Ovary (tissue), 9 donors: ENCODE measurements around the gene COX11. TPM values are rescaled to one million over a fixed set of nuclear protein-coding genes. Genes with fewer than 3 reads are reported as not detected.

ENCODE experiments used
- DNase-seq, 5 donors: peaks; one replicate each; pipeline ENCODE4 v3.0.0-alpha.2; 2019 to 2020
- H3K27ac ChIP-seq, 2 donors: fragments of 200-600 bp; one replicate each; pipeline versions ENCODE4 v1.5.1 to v1.8.0; 2019 to 2022
- H3K27me3 ChIP-seq: fragments of 200-600 bp; one replicate; pipeline ENCODE4 v1.8.0; 2022
- H3K36me3 ChIP-seq: fragments of 200-600 bp; sonication (generic); one replicate; pipeline ENCODE4 v1.5.1; 2019
- H3K4me1 ChIP-seq: one replicate; pipeline ENCODE4 v1.8.1; 2013; ENCODE audit warnings: mild to moderate bottlenecking, moderate library complexity; ENCODE audit not compliant: insufficient read depth
- H3K4me3 ChIP-seq: fragments of 200-600 bp; sonication (generic); one replicate; pipeline ENCODE4 v1.5.1; 2017
- H3K9me3 ChIP-seq, 2 donors: fragments of 200-600 bp in 1 of 2; sonication (generic) in 1 of 2; one replicate each; pipeline versions ENCODE4 v1.5.1 to v1.8.1; 2013 to 2019; ENCODE audit warnings: mild to moderate bottlenecking in 1 of 2, moderate library complexity in 1 of 2
- CTCF ChIP-seq, 3 donors: fragments of 450-650 bp in 2 of 3; fragments of 200-600 bp in 1 of 3; IDR thresholded peaks; one replicate each; pipeline versions ENCODE4 v1.5.1 to v1.8.0; 2016 to 2022; ENCODE audit warnings: antibody characterized with exemption in 3 of 3, mild to moderate bottlenecking in 1 of 3
- EP300 ChIP-seq: sonication (generic); formaldehyde crosslinking; IDR thresholded peaks from one replicate; pipeline ENCODE4 v1.6.1; 2017; ENCODE audit warnings: antibody characterized with exemption
- POLR2A ChIP-seq: fragments of 450-650 bp; IDR thresholded peaks from one replicate; pipeline ENCODE4 v1.6.1; 2017; ENCODE audit warnings: antibody characterized with exemption, mild to moderate bottlenecking, moderate library complexity
- WGBS, 3 donors: extraction: QIAGEN DNeasy Blood & Tissue Kit in 1 of 3; methylation state at CpG; one replicate each; pipeline versions ENCODE4 v1.1.5 to v1.1.7; 2013 to 2017; 5-methylcytosine and 5-hydroxymethylcytosine counted together
- intact Hi-C, 4 donors: fragments of 100-400 bp; cut with DNase I; formaldehyde crosslinking; loops; one replicate each; pipeline versions ENCODE4 v1.11.0 to v1.15.1; 2022 to 2023
- polyA plus RNA-seq, 2 donors: library from polyadenylated mRNA; stranded (reverse); fragments of 200-250 nt in 1 of 2; fragments of 350-450 nt in 1 of 2; fragmentation: Illumina TruSeq in 1 of 2; extraction: RNeasy Lipid Tissue Mini Kit (QIAGEN cat#74804) in 1 of 2; gene quantifications; one replicate each; pipeline ENCODE4 v1.2.3, GENCODE V29; 2013 to 2014
- total RNA-seq, 7 donors: library from RNA; depleted of rRNA in 2 of 7; stranded (reverse); fragments of >200 nt in 2 of 7; fragmentation: NEBNext Ultra II Directional in 3 of 7; extraction: Animal tissue kit (Norgen Biotek cat#: 25700) in 3 of 7; gene quantifications; one replicate each; pipeline versions ENCODE4 v1.1.0 to v1.2.4, GENCODE V29; 2016 to 2023
- donor health status: DM: no; HTN: no; CAD: no; lungs with moderate emphysema.
- donor health status: DM: no; HTN: no; CAD: no.
- donor health status: Bipolar disorder and iron deficiency.
- donor health status: DM: yes; HTN: yes; CAD: no.
- donor health status: DM: no; HTN: no; CAD: no.
- donor health status: DM: yes; HTN: yes; CAD: no.

The COX11 gene
- total and polyA plus RNA-seq, 9 donors: 35.1 to 74.0 (median 51.9) TPM

GRCh38 chr17:54977744-54978143 is 9.3 kb upstream of the COX11 start:
- no peak overlapping the region for H3K27ac ChIP-seq
- H3K27me3 ChIP-seq: no peaks in the 10 kb centered on the region
- no peak for DNase-seq
- no peak overlapping the region for H3K4me3 ChIP-seq
- 87 to 91% (median 89%) methylated on average over 2 of the region's 2 CpGs for WGBS, 3 donors
- TF ChIP-seq EP300: no peak
- no peak for TF ChIP-seq CTCF (IDR thresholded peaks at IDR 0.05)
- no peaks in the 10 kb centered on the region for H3K4me1 ChIP-seq
- intact Hi-C loops: no loop called here
- H3K9me3 ChIP-seq: no peaks in the 10 kb centered on the region
- H3K36me3 ChIP-seq: no peaks in the 10 kb centered on the region

GRCh38 chr17:54976316-54976715 is 7.9 kb upstream of the COX11 start:
- Histone ChIP-seq H3K36me3 (no peaks in the 10 kb centered on the region), H3K9me3 (no peaks in the 10 kb centered on the region), H3K4me3 (no peak overlapping the region), H3K4me1 (no peaks in the 10 kb centered on the region), H3K27me3 (no peaks in the 10 kb centered on the region), H3K27ac (no peak overlapping the region)
- TF ChIP-seq EP300 (no peak), CTCF (IDR thresholded peaks at IDR 0.05) (no peak), POLR2A (no peak)
- intact Hi-C loops: no loop called here
- no peak for DNase-seq
- WGBS, 3 donors: 94 to 98% (median 96%) methylated on average over 3 of the region's 3 CpGs

- Histone ChIP-seq H3K36me3 (no peaks in the 10 kb centered on the region), H3K27ac (no peak overlapping the region), H3K4me1 (no peaks in the 10 kb centered on the region), H3K9me3 (no peaks in the 10 kb centered on the region), H3K4me3 (no peak overlapping the region), H3K27me3 (no peaks in the 10 kb centered on the region)
- WGBS, 3 donors: 88 to 90% (median 89%) methylated on average over 3 of the region's 3 CpGs
- intact Hi-C loops: no loop called here
- no peak for DNase-seq
- TF ChIP-seq POLR2A: no peak
- TF ChIP-seq CTCF (IDR thresholded peaks at IDR 0.05): no peak
- no peak for TF ChIP-seq EP300
Observed at GRCh38 chr17:54974759-54975158, 6.3 kb upstream of the COX11 start.

- TF ChIP-seq EP300 (no peak), POLR2A (no peak), CTCF (IDR thresholded peaks at IDR 0.05) (no peak)
- Histone ChIP-seq H3K4me3 (no peak overlapping the region), H3K36me3 (no peaks in the 10 kb centered on the region), H3K27ac (no peak overlapping the region), H3K27me3 (no peaks in the 10 kb centered on the region), H3K9me3 (no peaks in the 10 kb centered on the region), H3K4me1 (peaks cover 2% of the 10 kb centered on the region)
- DNase-seq: no peak
- intact Hi-C loops: no loop called here
- WGBS, 3 donors: 82 to 89% (median 88%) methylated on average over 3 of the region's 3 CpGs
Observed at GRCh38 chr17:54972406-54973138, 4.1 kb upstream of the COX11 start.
